ENCODE results near the gene HPS1.

DNA sequence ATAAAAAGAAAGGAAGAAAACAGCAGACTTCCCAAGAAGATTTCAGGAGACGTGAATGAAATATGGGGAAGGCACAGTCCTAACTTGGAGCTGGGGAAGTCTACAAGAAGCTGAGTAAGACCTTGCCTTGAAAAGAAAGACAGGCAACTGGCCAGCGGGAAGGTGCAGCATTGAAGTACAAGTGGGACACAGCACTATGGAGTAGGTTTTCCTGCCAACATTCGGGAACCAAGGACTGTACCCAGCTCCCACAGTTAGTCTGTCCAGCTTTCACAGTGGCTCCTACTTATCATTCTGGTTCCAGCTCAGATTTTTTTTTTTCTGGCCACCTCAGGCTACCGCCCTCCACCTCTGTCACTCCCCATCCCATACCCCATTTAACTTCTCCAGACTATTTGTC is 10.0 kb downstream of the HPS1 start:
- no peak for TF ChIP-seq GABPA (IDR thresholded peaks at IDR 0.05; ENCODE audit: low read depth)
- TF ChIP-seq CBFB (IDR thresholded peaks at IDR 0.05; ENCODE audit: low read depth) = no peak
- TF ChIP-seq HCFC1 (IDR thresholded peaks at IDR 0.05; ENCODE audit: low read length) = no peak
- TF ChIP-seq, protein P1, sequence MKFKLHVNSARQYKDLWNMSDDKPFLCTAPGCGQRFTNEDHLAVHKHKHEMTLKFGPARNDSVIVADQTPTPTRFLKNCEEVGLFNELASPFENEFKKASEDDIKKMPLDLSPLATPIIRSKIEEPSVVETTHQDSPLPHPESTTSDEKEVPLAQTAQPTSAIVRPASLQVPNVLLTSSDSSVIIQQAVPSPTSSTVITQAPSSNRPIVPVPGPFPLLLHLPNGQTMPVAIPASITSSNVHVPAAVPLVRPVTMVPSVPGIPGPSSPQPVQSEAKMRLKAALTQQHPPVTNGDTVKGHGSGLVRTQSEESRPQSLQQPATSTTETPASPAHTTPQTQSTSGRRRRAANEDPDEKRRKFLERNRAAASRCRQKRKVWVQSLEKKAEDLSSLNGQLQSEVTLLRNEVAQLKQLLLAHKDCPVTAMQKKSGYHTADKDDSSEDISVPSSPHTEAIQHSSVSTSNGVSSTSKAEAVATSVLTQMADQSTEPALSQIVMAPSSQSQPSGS (IDR thresholded peaks at IDR 0.05; ENCODE audit: low read length) = no peak
- TF ChIP-seq EP300 (IDR thresholded peaks at IDR 0.05; ENCODE audit: borderline replicate concordance in 1 of 2, control insufficient read depth in 1 of 2, low read depth in 2 of 2, low read length in 2 of 2) = no peak
- TF ChIP-seq NRF1 (conservative IDR thresholded peaks at IDR 0.05; ENCODE audit: low read depth, low read length) = no peak
- TF ChIP-seq ZNF274 (IDR thresholded peaks at IDR 0.05; ENCODE audit: insufficient read depth, insufficient read length) = no peak
- no peak for TF ChIP-seq JUNB (IDR thresholded peaks at IDR 0.05)
- TF ChIP-seq RAD21 (IDR thresholded peaks at IDR 0.05; ENCODE audit: insufficient read depth, low read depth, low read length) = no peak
